ENCODE results near the gene STAT3.
"Not testable (repeated sequence)": the region's sequence is repeated elsewhere in the genome, so short reads cannot be mapped to it uniquely, and the experiment has no call there.

- not testable (repeated sequence) for TF ChIP-seq ZNF274 (IDR thresholded peaks at IDR 0.05; ENCODE audit: low read depth, low read length); SUZ12 (IDR thresholded peaks at IDR 0.05; ENCODE audit: extremely low read depth, insufficient read depth, insufficient read length); YY1 (IDR thresholded peaks at IDR 0.05; ENCODE audit: insufficient read depth, insufficient read length)
These were observed 83.3 kb downstream of the STAT3 start for GRCh38 chr17:42305031-42305330.

Data from NT2/D1 (cell line).